ENCODE results near the gene STK11IP. TPM values are rescaled to one million over a fixed set of nuclear protein-coding genes. Genes with fewer than 3 reads are reported as not detected.

The STK11IP gene
- total RNA-seq, 4 donors from 2014 or later = 33.9 to 77.0 (median 72.3) TPM

DNA sequence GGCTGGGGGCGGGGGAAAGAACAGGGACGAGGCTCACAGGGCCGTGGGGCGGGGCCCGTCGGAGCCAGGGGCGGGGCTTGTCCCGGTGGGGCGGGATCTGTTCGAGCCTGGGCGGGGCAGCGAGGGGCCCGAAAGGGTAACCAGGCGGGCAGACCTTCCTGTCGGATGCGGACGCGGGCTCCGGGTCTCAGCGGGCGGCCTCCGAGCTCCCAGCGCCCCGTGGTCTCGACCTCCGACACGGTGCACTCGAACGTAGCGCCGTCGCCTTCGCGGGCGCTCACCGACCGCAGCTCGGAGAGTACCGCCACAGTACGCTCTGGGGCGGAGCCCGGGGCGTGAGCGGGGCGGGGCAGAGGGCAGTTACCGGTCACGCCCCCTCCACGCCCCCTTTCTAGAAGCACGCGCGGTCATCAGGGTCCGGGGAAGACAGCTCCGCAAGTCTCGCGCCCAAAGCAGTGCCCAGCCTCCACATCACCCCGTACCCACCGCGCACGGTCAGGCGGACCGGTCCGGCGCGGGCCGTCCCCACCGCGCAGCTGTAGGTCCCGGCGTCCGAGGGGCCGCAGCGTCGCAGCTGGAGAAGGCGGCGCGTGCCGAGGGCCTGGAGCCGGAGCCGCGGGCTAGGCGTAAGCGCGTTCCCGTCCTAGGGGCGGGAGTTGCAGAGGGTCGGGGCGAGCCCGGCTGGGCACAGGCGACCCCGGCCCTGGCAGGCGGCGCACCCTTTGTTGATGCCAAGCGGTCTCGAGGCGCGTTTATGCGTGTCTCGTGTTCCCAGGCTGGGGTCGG lies 45.1 kb upstream of the STK11IP start:
- H3K4me3 ChIP-seq = peak overlapping the region; percentile 44 to 68 (median 56)
- no peaks in the 10 kb centered on the region for H3K9me3 ChIP-seq
- TF ChIP-seq CTCF (IDR thresholded peaks at IDR 0.05) = no peak
- peak in 1 of 2 donors; percentile 66 for TF ChIP-seq EP300 (IDR thresholded peaks at IDR 0.05)
- TF ChIP-seq POLR2A (IDR thresholded peaks at IDR 0.05) = no peak
- WGBS, 2 donors = 2% methylated on average over 14 to 45 of the region's 99 CpGs
- DNase-seq (ENCODE audit: low spot score in 2 of 2) = peak; percentile 80 to 87
- H3K27me3 ChIP-seq = peaks cover 0 to 7% of the 10 kb centered on the region in 2 donors
- H3K4me1 ChIP-seq = peaks cover 0 to 25% (median 14%) of the 10 kb centered on the region in 4 donors
- H3K27ac ChIP-seq = peak overlapping the region; percentile 44 to 87 (median 62)
- H3K36me3 ChIP-seq = peaks cover 0 to 52% (median 0%) of the 10 kb centered on the region in 3 donors

- peak overlapping the region; percentile 44 to 68 (median 56) for H3K4me3 ChIP-seq
- peak overlapping the region in 1 of 4 donors; percentile 87 for H3K27ac ChIP-seq
- H3K4me1 ChIP-seq = peaks cover 0 to 25% (median 14%) of the 10 kb centered on the region in 4 donors
- peaks cover 0 to 7% of the 10 kb centered on the region in 2 donors for H3K27me3 ChIP-seq
- TF ChIP-seq POLR2A (IDR thresholded peaks at IDR 0.05) = no peak
- TF ChIP-seq EP300 (IDR thresholded peaks at IDR 0.05) = no peak
- TF ChIP-seq CTCF (IDR thresholded peaks at IDR 0.05) = no peak
- peaks cover 0 to 57% (median 0%) of the 10 kb centered on the region in 3 donors for H3K36me3 ChIP-seq
- H3K9me3 ChIP-seq = no peaks in the 10 kb centered on the region
- 32 to 37% methylated on average over 7 of the region's 7 CpGs for WGBS, 2 donors
- DNase-seq (ENCODE audit: low spot score in 2 of 2) = no peak
Observed at GRCh38 chr2:219553168-219553417, 44.6 kb upstream of the STK11IP start.

DNA sequence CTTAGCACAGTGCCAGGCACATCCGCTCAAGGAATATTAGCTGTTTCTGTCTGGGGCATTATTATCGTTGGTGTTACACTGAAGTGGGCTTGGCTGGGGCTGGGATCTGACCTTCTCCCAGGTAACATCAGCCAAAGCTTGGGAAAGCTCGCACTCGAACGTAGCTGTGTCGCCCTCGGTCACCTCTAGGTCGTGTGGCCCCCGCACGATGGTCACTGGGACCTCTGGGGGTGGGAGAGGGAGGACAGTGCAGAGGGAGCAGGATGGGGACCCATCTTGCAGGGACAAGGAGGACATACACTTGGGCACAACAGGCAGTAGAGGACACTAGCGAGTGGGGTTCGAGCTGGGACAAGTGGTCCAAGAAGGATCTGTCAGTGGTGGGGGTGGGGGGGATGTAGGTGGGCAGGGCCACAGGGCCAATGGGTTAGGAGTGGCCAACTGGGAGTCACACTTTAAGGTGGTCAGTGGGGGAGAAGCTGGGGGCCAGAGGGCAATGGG lies 44.1 kb upstream of the STK11IP start:
- H3K4me1 ChIP-seq = peaks cover 0 to 25% (median 14%) of the 10 kb centered on the region in 4 donors
- peaks cover 0 to 7% of the 10 kb centered on the region in 2 donors for H3K27me3 ChIP-seq
- peaks cover 0 to 61% (median 0%) of the 10 kb centered on the region in 3 donors for H3K36me3 ChIP-seq
- TF ChIP-seq EP300 (IDR thresholded peaks at IDR 0.05) (no peak), CTCF (IDR thresholded peaks at IDR 0.05) (no peak), POLR2A (IDR thresholded peaks at IDR 0.05) (no peak)
- WGBS, 2 donors = 76 to 79% methylated on average over 12 of the region's 12 CpGs
- H3K27ac ChIP-seq = no peak overlapping the region
- no peak overlapping the region for H3K4me3 ChIP-seq
- DNase-seq (ENCODE audit: low spot score in 2 of 2) = no peak
- no peaks in the 10 kb centered on the region for H3K9me3 ChIP-seq

DNA sequence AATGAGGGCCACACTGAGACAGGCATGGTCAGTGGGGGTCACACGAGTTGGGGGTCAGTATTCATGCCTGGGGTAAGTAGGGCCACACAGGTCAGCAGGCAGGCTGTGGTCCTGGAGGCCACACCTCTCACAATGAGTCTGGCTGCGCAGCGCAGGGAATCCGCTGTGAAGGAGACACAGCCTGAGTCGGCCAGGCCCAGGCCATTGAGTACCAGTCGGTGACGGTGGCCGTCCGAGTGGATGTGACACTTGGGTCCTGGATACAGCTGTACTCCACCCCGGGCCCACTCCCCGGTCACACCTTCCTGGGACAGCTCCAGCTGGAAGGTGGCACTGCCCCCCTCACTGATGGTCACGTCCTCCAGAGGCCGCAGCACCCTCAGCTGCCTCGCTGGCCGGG lies 43.3 kb upstream of the STK11IP start:
- 89 to 91% methylated on average over 15 of the region's 15 CpGs for WGBS, 2 donors
- Histone ChIP-seq H3K4me3 (no peak overlapping the region), H3K27me3 (peaks cover 0 to 7% of the 10 kb centered on the region in 2 donors), H3K27ac (no peak overlapping the region), H3K9me3 (no peaks in the 10 kb centered on the region), H3K36me3 (peaks cover 0 to 62% (median 0%) of the 10 kb centered on the region in 3 donors), H3K4me1 (peaks cover 0 to 25% (median 14%) of the 10 kb centered on the region in 4 donors)
- DNase-seq (ENCODE audit: low spot score in 2 of 2) = no peak
- TF ChIP-seq EP300 (IDR thresholded peaks at IDR 0.05) (no peak), POLR2A (IDR thresholded peaks at IDR 0.05) (no peak), CTCF (IDR thresholded peaks at IDR 0.05) (no peak)

DNA sequence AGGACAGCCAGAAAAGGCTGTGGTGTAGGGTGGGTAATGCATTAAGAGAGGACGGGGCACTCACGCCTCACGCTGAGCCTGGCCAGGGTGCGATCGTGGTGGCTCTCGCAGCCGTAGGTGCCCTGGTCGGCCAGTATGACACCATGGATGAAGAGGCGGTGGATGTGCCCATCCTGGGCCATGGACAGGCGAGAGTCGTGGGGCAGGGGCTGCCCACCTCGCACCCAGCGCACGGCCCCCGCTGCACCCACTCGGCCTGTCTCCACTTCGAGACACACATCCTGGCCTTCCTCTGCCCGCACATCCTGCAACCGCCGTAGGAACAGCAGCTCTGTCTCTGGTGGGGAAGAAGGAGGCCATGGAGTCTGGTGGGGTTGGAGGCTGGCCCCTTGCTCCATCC lies 41.7 kb upstream of the STK11IP start:
- TF ChIP-seq CTCF (IDR thresholded peaks at IDR 0.05) (no peak), POLR2A (IDR thresholded peaks at IDR 0.05) (no peak), EP300 (IDR thresholded peaks at IDR 0.05) (no peak)
- peaks cover 0 to 29% (median 14%) of the 10 kb centered on the region in 4 donors for H3K4me1 ChIP-seq
- no peak overlapping the region for H3K27ac ChIP-seq
- 85 to 94% methylated on average over 12 to 18 of the region's 20 CpGs for WGBS, 2 donors
- DNase-seq (ENCODE audit: low spot score in 2 of 2) = no peak
- H3K4me3 ChIP-seq = no peak overlapping the region
- no peaks in the 10 kb centered on the region for H3K9me3 ChIP-seq
- peaks cover 0 to 7% of the 10 kb centered on the region in 2 donors for H3K27me3 ChIP-seq
- peaks cover 0 to 56% (median 0%) of the 10 kb centered on the region in 3 donors for H3K36me3 ChIP-seq

All from tibial nerve (tissue), 4 donors.